Hepatocyte (in vitro differentiated cells): ENCODE results near the gene PKP4.
"Not testable (repeated sequence)": the region's sequence is repeated elsewhere in the genome, so short reads cannot be mapped to it uniquely, and the experiment has no call there.

Experiments
- EZH2 ChIP-seq: fragments of 200-600 bp; sonication (generic); IDR thresholded peaks from 2 replicates; pipeline ENCODE4 v1.6.1; 2016; ENCODE audit warnings: antibody characterized with exemption, mild to moderate bottlenecking, borderline replicate concordance
- EZH2phosphoT487 ChIP-seq: fragments of 200-600 bp; sonication (generic); IDR thresholded peaks from one replicate; pipeline ENCODE4 v1.6.1; 2018; ENCODE audit warnings: antibody characterized with exemption, mild to moderate bottlenecking, low read depth, moderate library complexity; ENCODE audit not compliant: unreplicated experiment, severe bottlenecking
- TF ChIP-seq, protein P1 (sequence below): fragments of 200-600 bp; sonication (generic); IDR thresholded peaks from 2 replicates; pipeline ENCODE4 v1.5.1; 2016; ENCODE audit warnings: antibody characterized with exemption, mild to moderate bottlenecking; ENCODE audit not compliant: poor library complexity

DNA sequence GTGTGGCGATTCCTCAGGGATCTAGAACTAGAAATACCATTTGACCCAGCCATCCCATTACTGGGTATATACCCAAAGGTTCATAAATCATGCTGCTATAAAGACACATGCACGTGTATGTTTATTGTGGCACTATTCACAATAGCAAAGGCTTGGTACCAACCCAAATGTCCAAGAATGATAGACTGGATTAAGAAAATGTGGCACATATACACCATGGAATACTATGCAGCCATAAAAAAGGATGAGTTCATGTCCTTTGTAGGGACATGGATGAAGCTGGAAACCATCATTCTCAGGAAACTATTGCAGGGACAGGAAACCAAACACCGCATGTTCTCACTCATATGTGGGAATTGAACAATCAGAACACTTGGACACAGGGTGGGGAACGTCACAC lies 17.7 kb upstream of the PKP4 start:
- TF ChIP-seq, protein P1, sequence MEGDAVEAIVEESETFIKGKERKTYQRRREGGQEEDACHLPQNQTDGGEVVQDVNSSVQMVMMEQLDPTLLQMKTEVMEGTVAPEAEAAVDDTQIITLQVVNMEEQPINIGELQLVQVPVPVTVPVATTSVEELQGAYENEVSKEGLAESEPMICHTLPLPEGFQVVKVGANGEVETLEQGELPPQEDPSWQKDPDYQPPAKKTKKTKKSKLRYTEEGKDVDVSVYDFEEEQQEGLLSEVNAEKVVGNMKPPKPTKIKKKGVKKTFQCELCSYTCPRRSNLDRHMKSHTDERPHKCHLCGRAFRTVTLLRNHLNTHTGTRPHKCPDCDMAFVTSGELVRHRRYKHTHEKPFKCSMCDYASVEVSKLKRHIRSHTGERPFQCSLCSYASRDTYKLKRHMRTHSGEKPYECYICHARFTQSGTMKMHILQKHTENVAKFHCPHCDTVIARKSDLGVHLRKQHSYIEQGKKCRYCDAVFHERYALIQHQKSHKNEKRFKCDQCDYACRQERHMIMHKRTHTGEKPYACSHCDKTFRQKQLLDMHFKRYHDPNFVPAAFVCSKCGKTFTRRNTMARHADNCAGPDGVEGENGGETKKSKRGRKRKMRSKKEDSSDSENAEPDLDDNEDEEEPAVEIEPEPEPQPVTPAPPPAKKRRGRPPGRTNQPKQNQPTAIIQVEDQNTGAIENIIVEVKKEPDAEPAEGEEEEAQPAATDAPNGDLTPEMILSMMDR: not testable (repeated sequence)
- TF ChIP-seq EZH2, EZH2phosphoT487: not testable (repeated sequence)
